ENCODE data around the gene MROH8. TPM values are rescaled to one million over a fixed set of nuclear protein-coding genes. Genes with fewer than 3 reads are reported as not detected.
A peak's percentile ranks its signal among the peaks of the same experiment; 100 is the strongest.

MROH8 gene
- total RNA-seq, 4 donors from 2014 or later, result 2.2 to 18.0 (median 3.5) TPM

- H3K4me1 ChIP-seq, result peaks cover 6 to 16% (median 10%) of the 10 kb centered on the region in 4 donors
- TF ChIP-seq EP300 (IDR thresholded peaks at IDR 0.05; ENCODE audit: low read depth) (no peak), POLR2AphosphoS5 (IDR thresholded peaks at IDR 0.05) (no peak), POLR2A (IDR thresholded peaks at IDR 0.05) (no peak)
- TF ChIP-seq, protein P1, sequence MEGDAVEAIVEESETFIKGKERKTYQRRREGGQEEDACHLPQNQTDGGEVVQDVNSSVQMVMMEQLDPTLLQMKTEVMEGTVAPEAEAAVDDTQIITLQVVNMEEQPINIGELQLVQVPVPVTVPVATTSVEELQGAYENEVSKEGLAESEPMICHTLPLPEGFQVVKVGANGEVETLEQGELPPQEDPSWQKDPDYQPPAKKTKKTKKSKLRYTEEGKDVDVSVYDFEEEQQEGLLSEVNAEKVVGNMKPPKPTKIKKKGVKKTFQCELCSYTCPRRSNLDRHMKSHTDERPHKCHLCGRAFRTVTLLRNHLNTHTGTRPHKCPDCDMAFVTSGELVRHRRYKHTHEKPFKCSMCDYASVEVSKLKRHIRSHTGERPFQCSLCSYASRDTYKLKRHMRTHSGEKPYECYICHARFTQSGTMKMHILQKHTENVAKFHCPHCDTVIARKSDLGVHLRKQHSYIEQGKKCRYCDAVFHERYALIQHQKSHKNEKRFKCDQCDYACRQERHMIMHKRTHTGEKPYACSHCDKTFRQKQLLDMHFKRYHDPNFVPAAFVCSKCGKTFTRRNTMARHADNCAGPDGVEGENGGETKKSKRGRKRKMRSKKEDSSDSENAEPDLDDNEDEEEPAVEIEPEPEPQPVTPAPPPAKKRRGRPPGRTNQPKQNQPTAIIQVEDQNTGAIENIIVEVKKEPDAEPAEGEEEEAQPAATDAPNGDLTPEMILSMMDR (IDR thresholded peaks at IDR 0.05), result no peak
- WGBS, 2 donors (ENCODE audit: low coverage in 1 of 2), result 50 to 67% methylated on average over 4 to 11 of the region's 11 CpGs
- H3K27me3 ChIP-seq, result no peaks in the 10 kb centered on the region
- intact Hi-C loops (cut with DNase I; ENCODE audit: low total_unique reads) (no loop called here), in situ Hi-C loops (cut with MboI; ENCODE audit: low pct_ligation_motif_present in 1 of 4, low pct_unique_long_range_greater_than_20kb in 1 of 4, low sequenced_read_pairs in 3 of 4) (no loop called here)
- peak overlapping the region in 3 of 4 donors; percentile 58 to 82 (median 70) for H3K4me3 ChIP-seq
- H3K36me3 ChIP-seq, result no peaks in the 10 kb centered on the region
- DNase-seq, result no peak
- H3K9me3 ChIP-seq, result no peaks in the 10 kb centered on the region
- peak overlapping the region; percentile 72 to 86 (median 76) for H3K27ac ChIP-seq
These were observed 82.8 kb downstream of the MROH8 start for GRCh38 chr20:37096415-37097041.

GRCh38 chr20:37095599-37096414 is 83.5 kb downstream of the MROH8 start, which contains the start of gene RBL1:
Gene RBL1 (minus strand): TSS chr20:37095997. CDS start chr20:37095928, 69 bp downstream.
- H3K4me3 ChIP-seq, result peak within 1 kb of the TSS; percentile 58 to 82 (median 68)
- H3K36me3 ChIP-seq, result no peaks in the 10 kb centered on the region
- WGBS, 2 donors (ENCODE audit: low coverage in 1 of 2), result 0 to 1% methylated on average over 3 to 38 of the region's 58 CpGs
- no peaks in the 10 kb centered on the region for H3K9me3 ChIP-seq
- DNase-seq, result peak; percentile 85
- H3K4me1 ChIP-seq, result peaks cover 6 to 16% (median 10%) of the 10 kb centered on the region in 4 donors
- TF ChIP-seq, protein P1 (IDR thresholded peaks at IDR 0.05), result peak in 2 of 5 experiments; percentile 12 to 18
- TF ChIP-seq POLR2AphosphoS5 (IDR thresholded peaks at IDR 0.05), result peak; percentile 65 to 78 (median 70)
- no peak for TF ChIP-seq EP300 (IDR thresholded peaks at IDR 0.05; ENCODE audit: low read depth)
- TF ChIP-seq POLR2A (IDR thresholded peaks at IDR 0.05), result peak; percentile 51
- no peaks in the 10 kb centered on the region for H3K27me3 ChIP-seq
- in situ Hi-C loops (cut with MboI; ENCODE audit: low pct_ligation_motif_present in 1 of 4, low pct_unique_long_range_greater_than_20kb in 1 of 4, low sequenced_read_pairs in 3 of 4) (no loop called here), intact Hi-C loops (cut with DNase I; ENCODE audit: low total_unique reads) (no loop called here)
- H3K27ac ChIP-seq, result peak within 1 kb of the TSS; percentile 72 to 86 (median 76)

DNA sequence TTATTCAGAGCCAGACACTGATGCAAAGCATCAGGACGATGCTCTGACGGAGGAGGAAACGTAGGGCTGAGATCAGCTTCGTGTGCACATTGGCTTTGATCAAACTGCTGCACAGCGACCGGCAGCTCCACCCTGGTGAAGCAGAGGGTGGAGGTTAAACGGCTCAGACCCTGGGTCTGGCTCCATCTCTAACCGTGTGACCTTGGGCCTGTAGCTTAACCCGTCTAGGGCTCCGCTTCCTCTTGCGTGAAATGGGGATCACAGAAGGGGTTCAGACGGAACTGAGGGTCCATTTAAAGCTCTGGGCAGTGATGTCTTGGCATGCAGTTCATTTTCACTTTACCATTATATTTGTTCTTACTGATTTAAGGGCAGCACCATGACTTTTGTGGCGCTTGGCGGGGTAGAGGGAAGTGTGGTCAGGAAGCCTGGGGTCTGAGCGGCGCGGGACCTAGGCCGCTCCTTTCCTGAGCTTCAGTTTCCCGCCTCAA is 84.2 kb downstream of the MROH8 start:
- Histone ChIP-seq H3K4me3 (peak overlapping the region; percentile 58 to 82 (median 68)), H3K36me3 (no peaks in the 10 kb centered on the region), H3K9me3 (no peaks in the 10 kb centered on the region), H3K27me3 (no peaks in the 10 kb centered on the region), H3K27ac (peak overlapping the region; percentile 72 to 86 (median 76)), H3K4me1 (peaks cover 6 to 16% (median 10%) of the 10 kb centered on the region in 4 donors)
- in situ Hi-C loops (cut with MboI; ENCODE audit: low pct_ligation_motif_present in 1 of 4, low pct_unique_long_range_greater_than_20kb in 1 of 4, low sequenced_read_pairs in 3 of 4) (no loop called here), intact Hi-C loops (cut with DNase I; ENCODE audit: low total_unique reads) (no loop called here)
- WGBS, 2 donors (ENCODE audit: low coverage in 1 of 2), result 1% methylated on average over 19 of the region's 19 CpGs; no CpG with 5 or more reads in 1 of the 2 donors
- no peak for TF ChIP-seq POLR2AphosphoS5 (IDR thresholded peaks at IDR 0.05)
- TF ChIP-seq, protein P1 (IDR thresholded peaks at IDR 0.05), result no peak
- no peak for TF ChIP-seq EP300 (IDR thresholded peaks at IDR 0.05; ENCODE audit: low read depth)
- TF ChIP-seq POLR2A (IDR thresholded peaks at IDR 0.05), result no peak
- peak; percentile 38 for DNase-seq

DNA sequence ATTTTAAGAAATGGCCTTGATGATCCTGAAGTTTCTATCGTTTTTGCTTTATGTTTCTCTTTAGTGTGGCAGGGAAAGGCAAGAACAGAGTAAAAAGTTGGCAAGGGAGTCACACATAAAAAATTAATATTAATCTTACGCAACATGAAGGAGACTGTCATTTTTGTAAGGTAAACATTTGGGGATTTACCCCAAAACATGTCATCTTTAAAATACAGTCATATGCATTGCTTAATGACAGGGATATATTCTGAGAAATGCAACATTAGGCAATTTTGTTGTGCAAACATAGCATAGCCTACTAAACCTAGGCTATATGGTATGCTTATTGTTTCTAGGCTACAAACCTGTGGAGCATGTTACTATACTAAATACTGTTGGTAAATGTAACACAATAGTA is 88.9 kb downstream of the MROH8 start:
- no peaks in the 10 kb centered on the region for H3K27me3 ChIP-seq
- H3K9me3 ChIP-seq, result no peaks in the 10 kb centered on the region
- no peak overlapping the region for H3K27ac ChIP-seq
- H3K4me1 ChIP-seq, result peaks cover 6 to 12% (median 8%) of the 10 kb centered on the region in 4 donors
- peaks cover 0 to 1% (median 0%) of the 10 kb centered on the region in 4 donors for H3K36me3 ChIP-seq
- TF ChIP-seq POLR2A (IDR thresholded peaks at IDR 0.05), result no peak
- TF ChIP-seq, protein P1 (IDR thresholded peaks at IDR 0.05), result no peak
- TF ChIP-seq POLR2AphosphoS5 (IDR thresholded peaks at IDR 0.05), result no peak
- no peak for TF ChIP-seq EP300 (IDR thresholded peaks at IDR 0.05; ENCODE audit: low read depth)
- intact Hi-C loops (cut with DNase I; ENCODE audit: low total_unique reads), result no loop called here
- DNase-seq, result no peak
- 79 to 87% methylated on average over 2 of the region's 2 CpGs for WGBS, 2 donors (ENCODE audit: low coverage in 1 of 2)
- no peak overlapping the region for H3K4me3 ChIP-seq
- in situ Hi-C loops (cut with MboI; ENCODE audit: low pct_ligation_motif_present in 1 of 4, low pct_unique_long_range_greater_than_20kb in 1 of 4, low sequenced_read_pairs in 3 of 4), result no loop called here

All from transverse colon (tissue), 4 donors.